GM18951 (cell line): ENCODE data around the gene NCKAP5.

Experiments
- POLR2A ChIP-seq: IDR thresholded peaks from 4 replicates; pipeline ENCODE4 v1.6.1; 2011; ENCODE audit warnings: mild to moderate bottlenecking; ENCODE audit not compliant: insufficient read length, insufficient read depth; ENCODE audit errors: extremely low read depth
- in situ Hi-C: fragments of 300-500 bp; cut with MboI; formaldehyde crosslinking; loops from one replicate; pipeline ENCODE4 v1.12.0; 2022; ENCODE audit warnings: low sequenced_read_pairs, mixed read lengths, inconsistent platforms; ENCODE audit not compliant: unreplicated experiment

NCKAP5 gene

GRCh38 chr2:133596701-133597393 lies 28.6 kb upstream of the NCKAP5 start:
- no peak for TF ChIP-seq POLR2A
- in situ Hi-C loops = no loop called here

GRCh38 chr2:133591164-133591563 lies 22.9 kb upstream of the NCKAP5 start:
- no peak for TF ChIP-seq POLR2A
- in situ Hi-C loops = no loop called here

GRCh38 chr2:133589456-133589855 lies 21.2 kb upstream of the NCKAP5 start:
- no peak for TF ChIP-seq POLR2A
- in situ Hi-C loops = no loop called here

- no peak for TF ChIP-seq POLR2A
- in situ Hi-C loops = no loop called here
Observed at GRCh38 chr2:133588144-133588543, 19.9 kb upstream of the NCKAP5 start.

GRCh38 chr2:133586978-133587377 lies 18.7 kb upstream of the NCKAP5 start:
- in situ Hi-C loops = no loop called here
- TF ChIP-seq POLR2A = no peak

- TF ChIP-seq POLR2A = no peak
- in situ Hi-C loops = no loop called here
Observed at GRCh38 chr2:133581010-133581760, 12.9 kb upstream of the NCKAP5 start.

GRCh38 chr2:133579274-133579673 lies 11.0 kb upstream of the NCKAP5 start:
- in situ Hi-C loops = no loop called here
- TF ChIP-seq POLR2A = no peak

- in situ Hi-C loops = no loop called here
- no peak for TF ChIP-seq POLR2A
Observed at GRCh38 chr2:133576714-133577113, 8.5 kb upstream of the NCKAP5 start.

GRCh38 chr2:133574620-133575019 lies 6.4 kb upstream of the NCKAP5 start:
- TF ChIP-seq POLR2A = no peak
- in situ Hi-C loops = loop anchor here (25.0 kb wide), 1 partner anchor 1037 kb away; no protein-coding TSS in a partner anchor

GRCh38 chr2:133574186-133574585 lies 5.9 kb upstream of the NCKAP5 start:
- in situ Hi-C loops = loop anchor here (25.0 kb wide), 1 partner anchor 1037 kb away; no protein-coding TSS in a partner anchor
- TF ChIP-seq POLR2A = no peak

- in situ Hi-C loops = loop anchor here (25.0 kb wide), 1 partner anchor 1036 kb away; no protein-coding TSS in a partner anchor
- TF ChIP-seq POLR2A = no peak
Observed at GRCh38 chr2:133573491-133574162, 5.4 kb upstream of the NCKAP5 start.

GRCh38 chr2:133571249-133571648 lies 3.0 kb upstream of the NCKAP5 start:
- in situ Hi-C loops = loop anchor here (25.0 kb wide), 1 partner anchor 1034 kb away; no protein-coding TSS in a partner anchor
- TF ChIP-seq POLR2A = no peak

GRCh38 chr2:133570542-133570941 lies 2.3 kb upstream of the NCKAP5 start:
- in situ Hi-C loops = loop anchor here (25.0 kb wide), 1 partner anchor 1033 kb away; no protein-coding TSS in a partner anchor
- no peak for TF ChIP-seq POLR2A
